DND-41 (cell line): ENCODE measurements around the gene DNAH12.

ENCODE experiments used
- ATAC-seq: fragments of 200-7000 bp; cut with Tn5 transposase; 3 replicates; pipeline ENCODE4 v1.9.1; 2021; ENCODE audit warnings: low read depth; ENCODE audit not compliant: insufficient read depth
- DNase-seq: peaks from one replicate; pipeline ENCODE4 v3.0.0-alpha.2; 2020
- H2AFZ ChIP-seq: 2 replicates; pipeline ENCODE4 v1.6.0; 2012; ENCODE audit warnings: low read depth, low read length
- H3K27ac ChIP-seq: 2 replicates; pipeline ENCODE4 v1.5.1; 2012; ENCODE audit warnings: low read length, inconsistent platforms
- H3K27me3 ChIP-seq: fragments of 200-600 bp; sonication (generic); 2 replicates; pipeline ENCODE4 v1.6.0; 2012; ENCODE audit warnings: low read length, mild to moderate bottlenecking, inconsistent platforms; ENCODE audit not compliant: insufficient read depth, poor library complexity
- H3K36me3 ChIP-seq: 2 replicates; pipeline ENCODE4 v1.5.1; 2012; ENCODE audit warnings: low read length, inconsistent platforms; ENCODE audit not compliant: insufficient read depth
- H3K4me1 ChIP-seq: 2 replicates; pipeline ENCODE4 v1.5.1; 2012; ENCODE audit warnings: mild to moderate bottlenecking, low read length; ENCODE audit not compliant: insufficient read depth
- H3K4me2 ChIP-seq: 2 replicates; pipeline ENCODE4 v1.6.0; 2012; ENCODE audit warnings: mild to moderate bottlenecking, moderate library complexity, low read length, inconsistent platforms; ENCODE audit not compliant: insufficient read depth
- H3K4me3 ChIP-seq, 2 experiments: fragments of 200-600 bp in 1 of 2; shearing (Covaris generic) in 1 of 2; 2 replicates each; pipeline ENCODE4 v1.5.1; 2012 to 2016; ENCODE audit warnings: inconsistent platforms in 2 of 2, low read length in 2 of 2, mild to moderate bottlenecking in 2 of 2, low read depth in 1 of 2, moderate library complexity in 1 of 2
- H3K79me2 ChIP-seq: 2 replicates; pipeline ENCODE4 v1.6.0; 2012; ENCODE audit warnings: low read length, inconsistent platforms; ENCODE audit not compliant: insufficient read depth
- H3K9ac ChIP-seq: 2 replicates; pipeline ENCODE4 v1.6.0; 2012; ENCODE audit warnings: low read depth, mild to moderate bottlenecking, inconsistent platforms, low read length, moderate library complexity
- H3K9me3 ChIP-seq: 2 replicates; pipeline ENCODE4 v1.5.1; 2012; ENCODE audit warnings: low read length, moderate library complexity, mild to moderate bottlenecking, inconsistent platforms; ENCODE audit not compliant: insufficient read depth, severe bottlenecking
- H4K20me1 ChIP-seq: 2 replicates; pipeline ENCODE4 v1.6.0; 2012; ENCODE audit warnings: low read length; ENCODE audit not compliant: insufficient read depth
- EZH2 ChIP-seq: IDR thresholded peaks from 3 replicates; pipeline ENCODE4 v1.6.1; 2012; ENCODE audit warnings: borderline replicate concordance, low read depth, mild to moderate bottlenecking, moderate library complexity, low read length, inconsistent platforms; ENCODE audit not compliant: severe bottlenecking
- TF ChIP-seq, protein P1 (sequence below): IDR thresholded peaks from 2 replicates; pipeline ENCODE4 v1.5.1; 2012; ENCODE audit warnings: borderline replicate concordance, low read length, moderate library complexity, mild to moderate bottlenecking; ENCODE audit not compliant: poor library complexity, severe bottlenecking; ENCODE audit errors: extremely low read depth

The DNAH12 gene

DNA sequence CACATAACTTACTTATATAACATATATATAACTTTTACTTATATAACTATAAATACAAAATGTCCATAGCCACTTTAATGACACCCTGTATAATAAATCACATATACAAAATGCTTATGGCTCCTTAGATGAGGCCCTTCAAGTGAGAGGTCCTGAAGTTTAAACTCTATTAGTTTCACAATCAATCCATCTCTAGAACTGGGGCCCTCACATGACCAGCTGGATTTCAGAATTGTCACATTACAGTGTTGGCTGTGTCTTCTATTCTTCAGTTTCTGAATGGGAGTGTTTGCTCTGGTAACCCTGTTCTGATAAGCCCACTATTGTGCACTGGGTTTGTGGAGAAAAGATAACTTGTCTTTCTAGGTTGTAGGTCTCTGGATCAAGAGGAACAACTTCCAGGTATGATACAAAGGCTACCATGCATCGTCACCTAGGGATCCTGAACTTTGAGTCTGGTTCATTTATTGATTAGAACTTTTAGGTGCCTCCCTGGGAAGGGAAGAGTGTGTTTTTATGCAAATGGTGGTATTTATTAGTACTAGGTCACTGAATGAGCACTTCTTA is 107.9 kb downstream of the DNAH12 start:
- no peaks in the 10 kb centered on the region for H3K36me3 ChIP-seq
- no peak overlapping the region for H3K4me2 ChIP-seq
- no peaks in the 10 kb centered on the region for H3K79me2 ChIP-seq
- H3K27ac ChIP-seq: no peak overlapping the region
- H2AFZ ChIP-seq: no peak overlapping the region
- H3K4me3 ChIP-seq: no peak overlapping the region
- H3K9ac ChIP-seq: no peak overlapping the region
- no peaks in the 10 kb centered on the region for H3K4me1 ChIP-seq
- no peak for ATAC-seq
- no peak for DNase-seq
- peaks cover 11% of the 10 kb centered on the region for H3K27me3 ChIP-seq
- TF ChIP-seq, protein P1, sequence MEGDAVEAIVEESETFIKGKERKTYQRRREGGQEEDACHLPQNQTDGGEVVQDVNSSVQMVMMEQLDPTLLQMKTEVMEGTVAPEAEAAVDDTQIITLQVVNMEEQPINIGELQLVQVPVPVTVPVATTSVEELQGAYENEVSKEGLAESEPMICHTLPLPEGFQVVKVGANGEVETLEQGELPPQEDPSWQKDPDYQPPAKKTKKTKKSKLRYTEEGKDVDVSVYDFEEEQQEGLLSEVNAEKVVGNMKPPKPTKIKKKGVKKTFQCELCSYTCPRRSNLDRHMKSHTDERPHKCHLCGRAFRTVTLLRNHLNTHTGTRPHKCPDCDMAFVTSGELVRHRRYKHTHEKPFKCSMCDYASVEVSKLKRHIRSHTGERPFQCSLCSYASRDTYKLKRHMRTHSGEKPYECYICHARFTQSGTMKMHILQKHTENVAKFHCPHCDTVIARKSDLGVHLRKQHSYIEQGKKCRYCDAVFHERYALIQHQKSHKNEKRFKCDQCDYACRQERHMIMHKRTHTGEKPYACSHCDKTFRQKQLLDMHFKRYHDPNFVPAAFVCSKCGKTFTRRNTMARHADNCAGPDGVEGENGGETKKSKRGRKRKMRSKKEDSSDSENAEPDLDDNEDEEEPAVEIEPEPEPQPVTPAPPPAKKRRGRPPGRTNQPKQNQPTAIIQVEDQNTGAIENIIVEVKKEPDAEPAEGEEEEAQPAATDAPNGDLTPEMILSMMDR: no peak
- TF ChIP-seq EZH2: no peak
- H3K9me3 ChIP-seq: no peaks in the 10 kb centered on the region
- H4K20me1 ChIP-seq: no peaks in the 10 kb centered on the region

DNA sequence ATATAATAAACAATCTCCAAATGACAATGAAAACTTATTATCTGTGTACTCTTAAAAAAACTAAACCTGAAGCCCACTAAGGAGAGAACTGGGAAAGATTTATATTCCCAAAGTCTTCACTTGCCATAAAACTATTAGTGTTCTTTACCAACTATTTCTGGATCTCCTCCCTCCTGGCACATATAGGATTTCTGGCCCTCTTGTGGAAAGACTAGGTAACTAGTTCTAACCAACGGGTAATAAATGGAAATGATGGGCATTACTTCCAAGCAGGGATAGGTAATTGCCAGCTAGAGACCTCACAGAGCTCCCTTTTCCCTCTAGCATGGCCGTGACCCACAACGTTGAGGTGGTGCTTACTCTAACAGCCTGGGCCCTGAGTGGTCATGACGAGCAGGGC is 110.1 kb downstream of the DNAH12 start:
- no peaks in the 10 kb centered on the region for H4K20me1 ChIP-seq
- DNase-seq (no peak), ATAC-seq (no peak; the same call in 2 of the 3 replicates)
- H3K9ac ChIP-seq: no peak overlapping the region
- H3K36me3 ChIP-seq: no peaks in the 10 kb centered on the region
- TF ChIP-seq EZH2: no peak
- TF ChIP-seq, protein P1: peak; percentile 52
- H3K4me3 ChIP-seq: no peak overlapping the region
- H3K4me1 ChIP-seq: no peaks in the 10 kb centered on the region
- H3K79me2 ChIP-seq: no peaks in the 10 kb centered on the region
- no peaks in the 10 kb centered on the region for H3K9me3 ChIP-seq
- no peak overlapping the region for H3K27ac ChIP-seq
- peaks cover 9% of the 10 kb centered on the region for H3K27me3 ChIP-seq
- no peak overlapping the region for H2AFZ ChIP-seq
- H3K4me2 ChIP-seq: no peak overlapping the region

DNA sequence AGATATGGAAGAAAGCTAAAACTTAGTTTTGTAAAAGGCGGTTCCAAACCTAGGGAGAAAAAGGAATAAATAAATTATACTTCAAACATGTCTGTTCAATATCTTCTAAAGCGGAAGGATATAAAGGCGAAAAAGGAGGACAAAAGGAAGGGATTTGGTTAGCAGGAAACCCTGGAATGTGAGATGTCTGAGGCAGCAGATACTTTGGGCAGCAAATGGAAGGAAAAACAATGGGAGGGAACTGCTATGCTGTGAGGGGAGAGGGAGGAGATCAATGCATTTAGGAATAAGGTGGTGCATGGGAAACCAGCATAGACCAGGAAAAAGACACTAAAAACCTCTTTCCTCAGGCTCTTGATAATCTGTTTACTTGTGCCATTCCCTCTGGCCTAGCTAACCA is 120.8 kb downstream of the DNAH12 start:
- H2AFZ ChIP-seq: no peak overlapping the region
- H4K20me1 ChIP-seq: no peaks in the 10 kb centered on the region
- DNase-seq: no peak
- no peaks in the 10 kb centered on the region for H3K4me1 ChIP-seq
- no peaks in the 10 kb centered on the region for H3K9me3 ChIP-seq
- H3K9ac ChIP-seq: no peak overlapping the region
- H3K4me2 ChIP-seq: no peak overlapping the region
- peaks cover 9% of the 10 kb centered on the region for H3K27me3 ChIP-seq
- no peaks in the 10 kb centered on the region for H3K79me2 ChIP-seq
- no peak overlapping the region for H3K27ac ChIP-seq
- no peak for TF ChIP-seq EZH2
- H3K4me3 ChIP-seq: no peak overlapping the region
- no peaks in the 10 kb centered on the region for H3K36me3 ChIP-seq
- no peak for ATAC-seq

DNA sequence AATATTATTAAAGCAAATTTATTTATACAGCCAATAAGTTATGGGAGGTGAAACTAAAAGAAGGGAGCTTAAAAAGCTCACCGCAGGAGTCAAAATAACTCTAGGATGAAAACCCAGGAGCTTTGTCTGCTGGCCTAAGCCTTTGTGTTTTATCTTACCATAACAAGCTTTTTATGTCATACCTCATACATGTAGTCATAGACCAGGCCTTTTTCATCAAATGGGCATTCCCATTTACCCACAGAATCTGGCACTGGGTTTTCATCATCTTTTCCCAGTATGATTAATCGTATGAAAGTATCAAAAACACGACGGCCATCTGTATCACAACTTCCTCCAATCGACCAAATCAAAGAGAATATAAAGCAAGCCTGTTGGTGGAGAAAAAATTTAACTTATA is 122.8 kb downstream of the DNAH12 start:
- no peak overlapping the region for H3K9ac ChIP-seq
- no peaks in the 10 kb centered on the region for H3K79me2 ChIP-seq
- no peak overlapping the region for H3K4me3 ChIP-seq
- no peaks in the 10 kb centered on the region for H3K9me3 ChIP-seq
- no peak overlapping the region for H3K4me2 ChIP-seq
- H3K36me3 ChIP-seq: no peaks in the 10 kb centered on the region
- no peak for ATAC-seq
- no peak for DNase-seq
- TF ChIP-seq, protein P1: no peak
- TF ChIP-seq EZH2: no peak
- no peak overlapping the region for H2AFZ ChIP-seq
- no peaks in the 10 kb centered on the region for H3K4me1 ChIP-seq
- no peak overlapping the region for H3K27ac ChIP-seq
- peaks cover 8% of the 10 kb centered on the region for H3K27me3 ChIP-seq
- H4K20me1 ChIP-seq: no peaks in the 10 kb centered on the region
